Gastrocnemius medialis (tissue), 4 donors: Measurements from ENCODE around the gene EEF1E1. TPM values are rescaled to one million over a fixed set of nuclear protein-coding genes. Genes with fewer than 3 reads are reported as not detected.

Experiments used
- total RNA-seq, 4 donors: library from RNA; depleted of rRNA; stranded (reverse); fragments of >200 nt; gene quantifications; one replicate each; pipeline versions ENCODE4 v1.1.0 to v1.2.3, GENCODE V29; 2016

EEF1E1 gene
- total RNA-seq, 4 donors from 2014 or later, result 16.0 to 39.9 (median 21.2) TPM

Other genes starting within 250 kb of the EEF1E1 start
- 10 to 100 TPM; 29.9 to 43.3 (median 38.8) TPM for gene TXNDC5, start 191.8 kb downstream of the EEF1E1 start, total RNA-seq
- 10 to 100 TPM in 1 of 4 donors, 1 to 10 TPM in 3; 5.4 to 13.6 (median 9.4) TPM for gene BLOC1S5, start 38.2 kb downstream of the EEF1E1 start, total RNA-seq